Hematopoietic multipotent progenitor cell (in vitro differentiated cells): ENCODE data around the gene HDAC4. TPM values are rescaled to one million over a fixed set of nuclear protein-coding genes. Genes with fewer than 3 reads are reported as not detected.

ENCODE experiments used
- DNase-seq, 3 donors: peaks; one replicate each; pipeline ENCODE4 v3.0.0-alpha.2; 2011 to 2015; ENCODE audit warnings: low read depth in 2 of 3, low spot score in 2 of 3
- total RNA-seq: library from RNA; depleted of rRNA; stranded (reverse); fragments of >200 nt; gene quantifications from one replicate; pipeline ENCODE4 v1.2.3, GENCODE V29; 2012

Gene HDAC4
- total RNA-seq, 1 donor: 34.2 TPM

DNA sequence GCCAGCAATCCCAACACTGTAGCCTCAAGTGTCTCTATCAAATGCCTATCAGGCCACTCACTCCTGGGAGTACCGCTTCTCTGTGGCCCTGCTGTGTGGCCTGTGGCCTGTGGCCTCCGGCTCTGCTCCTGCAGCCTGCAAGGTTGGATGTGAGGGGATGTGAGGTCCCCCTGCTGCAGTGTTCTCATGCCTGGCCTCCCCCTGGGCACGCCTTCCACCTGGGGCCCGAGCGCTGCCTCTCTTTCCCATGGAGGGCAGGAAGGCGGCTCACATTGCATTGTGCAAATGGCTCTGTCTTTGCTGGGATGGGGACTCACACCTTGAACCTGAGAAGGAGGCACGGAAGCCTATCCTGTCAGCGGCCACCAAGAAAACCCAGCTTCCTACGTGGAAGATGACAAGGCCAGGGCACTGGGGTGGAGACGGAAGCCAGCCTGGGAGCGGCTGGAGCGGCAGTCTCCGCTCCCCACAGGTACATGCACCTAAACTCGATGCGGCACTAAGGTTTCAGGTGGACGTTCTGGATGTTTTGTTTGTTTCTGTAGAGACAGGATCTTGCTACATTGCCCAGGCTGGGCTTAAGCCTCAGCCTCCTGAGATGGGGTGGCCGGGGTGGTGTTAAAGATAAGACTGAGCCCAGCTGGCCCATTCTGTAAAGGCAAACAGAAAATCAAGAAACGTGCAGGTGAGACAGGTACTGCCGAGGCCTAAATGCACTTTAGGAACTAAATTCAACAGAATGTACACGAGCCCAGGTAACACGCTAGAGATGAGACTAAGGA lies 140.1 kb downstream of the HDAC4 start:
- no peak for DNase-seq

DNA sequence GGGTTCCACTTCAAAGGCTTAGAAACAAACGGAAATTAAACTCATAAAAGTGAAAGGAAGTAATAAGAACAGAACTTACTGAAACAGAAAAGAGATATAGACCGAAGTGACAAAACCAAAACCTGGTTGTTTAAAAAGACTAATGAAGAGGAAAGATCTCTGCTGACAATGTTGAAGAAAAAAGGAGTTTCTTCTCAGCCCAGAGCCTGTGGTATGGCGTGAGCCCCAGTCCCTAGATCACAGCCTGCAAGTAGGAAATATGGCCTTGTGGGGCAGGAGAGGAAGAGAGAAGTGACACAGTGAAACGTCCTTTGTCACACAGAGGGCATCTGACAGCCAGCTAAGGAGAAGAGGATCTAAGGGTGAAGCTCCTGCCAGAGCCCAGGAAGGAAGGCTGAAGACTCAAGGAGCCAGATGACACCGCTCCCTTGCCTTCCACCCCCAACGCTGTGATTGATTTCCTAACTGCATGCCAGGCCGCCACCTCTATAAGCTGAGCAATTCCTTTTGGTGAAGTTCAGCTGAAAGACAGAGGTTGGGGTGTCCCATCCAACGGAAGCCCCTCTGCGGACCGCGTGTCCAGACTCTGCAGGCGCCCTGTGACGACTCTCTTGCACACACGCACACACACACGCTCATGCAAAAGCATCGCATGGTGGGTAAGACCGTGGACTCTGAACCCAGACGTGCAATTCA lies 141.1 kb downstream of the HDAC4 start:
- no peak for DNase-seq

DNA sequence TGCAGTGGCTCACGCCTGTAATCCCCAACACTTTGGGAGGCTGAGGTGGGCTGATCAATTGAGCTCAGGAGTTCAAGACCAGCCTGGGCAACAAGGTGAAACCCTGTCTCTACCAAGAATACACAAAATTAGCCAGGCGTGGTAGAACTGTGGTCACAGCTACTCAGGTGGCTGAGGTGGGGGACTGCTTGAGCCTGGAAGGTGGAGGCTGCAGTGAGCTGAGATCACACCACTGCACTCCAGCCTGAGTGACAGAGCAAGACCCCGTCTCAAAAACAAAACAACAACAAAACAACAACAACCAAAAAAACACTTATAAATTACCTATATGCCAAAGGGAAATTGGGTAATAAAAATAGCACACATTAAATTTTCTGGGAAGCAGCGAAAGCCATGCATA lies 141.6 kb downstream of the HDAC4 start:
- no peak for DNase-seq

DNA sequence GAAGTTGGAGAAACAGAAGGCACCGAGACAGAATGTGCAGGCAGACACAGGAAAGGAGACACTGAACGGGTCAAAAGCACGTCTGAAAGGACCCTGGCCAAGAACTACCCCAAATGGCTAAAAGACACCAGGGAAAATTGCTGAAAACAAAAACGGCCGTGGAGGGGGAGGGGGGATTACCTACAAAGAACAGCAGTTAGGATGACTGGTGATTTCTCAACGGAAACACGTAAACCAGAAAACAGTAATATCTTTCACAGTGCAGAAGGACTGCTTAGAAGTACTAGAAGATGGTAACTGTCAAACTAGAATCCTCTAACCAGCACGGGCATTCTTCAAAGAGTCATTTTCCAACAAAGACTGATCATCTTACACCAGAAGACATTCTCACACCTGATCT lies 142.6 kb downstream of the HDAC4 start:
- DNase-seq: no peak

DNA sequence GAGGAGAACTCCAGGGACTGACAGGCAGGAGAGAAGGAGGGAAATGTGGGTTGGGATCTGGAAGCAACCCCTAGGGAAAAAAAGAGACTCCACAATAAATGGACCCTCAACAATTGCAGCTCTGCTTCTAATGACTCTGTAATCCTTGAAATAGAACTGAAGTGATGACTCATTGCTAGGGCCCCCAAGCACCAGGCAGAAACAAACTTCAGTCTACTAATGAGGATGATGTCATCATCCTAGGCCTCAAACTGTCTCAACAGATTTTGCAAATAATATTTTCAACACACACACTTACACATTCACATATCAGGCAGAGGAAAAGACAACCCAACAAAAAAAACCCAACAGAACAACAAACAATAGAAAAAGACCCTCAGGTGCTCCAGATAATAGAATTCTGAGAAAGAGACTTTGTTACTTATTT lies 143.3 kb downstream of the HDAC4 start:
- DNase-seq: no peak

DNA sequence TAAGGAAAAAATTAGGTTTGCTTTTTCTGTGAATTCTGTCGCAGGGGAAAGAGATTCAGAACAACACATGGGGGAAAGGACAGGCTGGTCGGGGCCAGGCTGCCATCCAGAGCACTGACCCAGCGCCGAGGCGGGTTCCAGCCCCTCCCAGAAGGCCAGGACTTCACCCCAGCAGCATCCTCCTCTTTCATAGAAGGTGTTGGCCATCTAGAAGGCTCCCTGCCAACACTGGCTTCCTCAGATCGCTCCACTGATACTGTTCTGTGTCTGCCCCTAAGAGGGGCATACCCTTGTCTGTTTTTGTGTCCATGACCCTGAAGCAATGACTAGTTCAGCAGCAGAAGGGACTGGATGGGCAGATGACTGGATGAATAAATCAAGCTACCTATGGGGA lies 144.5 kb downstream of the HDAC4 start:
- DNase-seq: no peak

DNA sequence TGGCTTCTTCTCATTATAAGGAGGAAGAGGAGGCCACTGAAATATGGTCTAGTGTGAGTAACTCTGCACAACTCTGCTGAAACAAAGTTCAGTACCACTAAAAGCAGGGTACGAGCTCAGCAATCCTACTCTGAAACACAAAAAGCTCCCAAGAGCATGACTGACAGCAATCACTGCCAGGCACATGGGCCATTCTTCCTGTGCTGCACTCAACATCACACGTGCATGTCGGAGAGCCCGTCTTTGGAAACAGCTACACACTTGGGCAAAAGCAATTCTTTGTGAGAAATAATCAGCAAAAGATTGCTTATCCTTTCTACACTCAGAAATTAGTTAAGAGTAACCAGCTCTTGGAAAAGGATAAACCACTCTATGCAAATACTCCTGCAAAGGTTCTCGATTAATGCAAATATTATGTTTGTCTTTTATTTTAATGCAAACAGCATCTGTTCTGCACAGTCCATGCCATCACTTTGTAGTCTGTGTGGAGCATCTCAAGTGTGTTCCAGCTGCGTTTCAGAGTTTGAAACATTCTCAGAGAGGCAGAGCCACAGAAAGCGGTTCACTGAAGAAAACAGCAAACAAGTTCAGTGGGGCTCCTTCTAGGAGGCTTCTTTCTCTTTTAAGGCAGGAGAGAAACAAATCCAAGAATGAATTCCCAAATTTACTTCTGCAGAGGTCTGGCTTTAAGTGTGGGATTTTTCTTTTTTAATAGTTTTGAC lies 145.0 kb downstream of the HDAC4 start:
- no peak for DNase-seq

DNA sequence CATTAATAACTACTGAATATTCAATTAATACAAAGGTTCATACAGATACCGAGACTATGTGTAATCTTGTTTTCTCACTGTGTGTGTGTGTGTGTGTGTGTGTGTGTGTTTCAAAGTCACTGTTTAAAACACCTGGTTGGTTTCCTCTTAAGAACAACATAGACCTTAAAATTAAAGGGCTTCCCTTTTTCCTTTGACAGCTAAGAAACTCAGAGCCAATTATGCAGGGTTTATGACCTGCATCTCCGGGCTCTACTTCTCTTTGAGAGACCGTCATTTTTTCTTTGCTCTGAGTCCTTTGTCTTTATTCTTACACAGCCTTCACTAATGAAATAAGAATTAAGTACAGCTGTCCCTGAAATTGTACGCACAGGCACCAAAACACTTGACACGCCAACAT lies 145.6 kb downstream of the HDAC4 start:
- no peak for DNase-seq

DNA sequence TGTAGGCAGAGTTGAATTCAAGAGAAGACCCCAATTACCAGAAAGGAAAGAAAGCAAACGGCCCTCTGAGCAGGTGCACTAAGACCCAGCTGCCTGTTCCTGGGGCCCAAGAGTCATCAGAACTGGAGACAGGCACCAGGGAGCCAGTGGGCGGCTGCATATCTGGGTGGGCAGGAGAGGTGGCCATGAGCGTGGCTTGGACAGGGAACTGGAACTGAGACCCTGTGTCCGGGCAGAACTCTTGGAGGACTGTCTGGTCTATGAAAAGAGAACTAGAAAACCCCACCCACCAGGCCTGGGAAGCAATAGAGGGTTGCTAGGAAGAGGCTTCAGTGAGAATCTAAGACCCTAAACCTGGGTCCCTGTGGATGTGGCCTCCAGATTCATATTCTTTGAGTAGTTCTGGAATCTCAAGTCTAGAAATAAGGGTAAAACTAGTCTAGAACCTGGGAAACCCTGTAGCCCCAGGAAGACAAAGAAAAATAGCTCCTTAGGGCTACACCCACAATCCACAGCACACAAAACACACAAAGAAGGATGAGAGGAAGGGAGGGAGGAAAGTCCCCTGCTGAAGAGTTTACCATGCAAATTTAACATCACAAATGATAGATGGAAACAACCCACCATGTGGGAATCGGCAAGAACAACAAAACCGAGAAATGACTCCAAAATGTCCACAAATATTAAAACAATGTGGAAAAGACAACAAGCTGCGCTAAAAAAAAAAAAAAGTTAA lies 147.0 kb downstream of the HDAC4 start:
- DNase-seq: no peak

DNA sequence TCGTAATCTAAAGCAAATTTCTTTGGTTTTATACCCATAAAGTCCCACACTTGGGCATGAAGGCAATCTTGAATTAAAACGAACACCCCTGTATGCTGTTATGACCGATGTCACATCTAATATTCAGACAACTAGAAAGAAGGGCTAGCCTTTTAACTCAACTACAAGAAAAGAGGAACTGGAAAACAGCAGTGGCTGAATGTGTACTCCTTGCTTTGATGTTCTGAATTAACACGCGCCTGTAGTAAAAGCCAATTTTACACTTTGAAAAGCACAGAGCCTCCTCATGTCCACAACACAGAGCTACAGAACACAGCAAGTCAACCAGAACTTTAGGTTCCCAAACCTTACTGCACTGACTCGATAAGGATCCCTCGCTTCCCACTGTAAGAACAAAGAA lies 147.6 kb downstream of the HDAC4 start:
- peak in 2 of 3 donors; percentile 39 to 79 for DNase-seq

DNA sequence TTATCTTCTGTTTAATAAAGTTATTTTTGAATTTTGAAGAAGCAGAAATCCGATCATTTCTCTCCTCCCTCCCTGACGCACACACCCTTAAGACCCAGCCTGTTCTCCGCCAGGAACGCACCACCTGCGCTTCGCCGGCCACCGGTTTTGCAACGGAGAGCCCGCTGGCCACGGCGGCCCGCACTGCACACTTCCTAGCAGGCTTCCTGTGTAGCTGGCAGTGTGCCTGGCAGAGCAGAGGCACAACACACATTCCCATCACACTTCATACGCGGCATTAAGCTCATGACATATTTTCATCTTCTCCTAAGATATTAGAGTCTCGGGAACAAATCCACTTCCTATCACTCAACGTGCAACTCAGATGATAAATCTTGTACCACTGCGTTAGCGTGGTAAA lies 148.0 kb downstream of the HDAC4 start:
- DNase-seq: peak in 2 of 3 donors; percentile 57 to 75

DNA sequence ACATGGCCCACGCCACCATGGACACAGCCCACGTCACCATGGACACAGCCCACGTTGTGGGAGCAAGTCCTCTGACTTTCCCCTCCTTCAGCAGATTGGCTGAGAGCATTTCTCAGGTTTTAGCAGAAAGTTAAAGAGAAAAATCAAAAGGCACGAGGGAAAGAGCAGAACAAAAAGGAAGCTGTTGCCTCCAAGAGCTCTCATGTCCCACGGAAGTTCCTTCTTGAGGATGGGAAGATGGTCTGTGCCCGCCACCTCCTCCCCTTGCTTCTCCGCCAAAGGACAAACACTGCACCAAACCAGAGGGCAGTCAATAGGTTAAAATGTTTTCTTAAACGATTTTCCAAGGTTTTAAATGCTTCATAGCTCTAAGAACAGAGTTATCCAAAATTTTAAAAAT lies 148.4 kb downstream of the HDAC4 start:
- no peak for DNase-seq

DNA sequence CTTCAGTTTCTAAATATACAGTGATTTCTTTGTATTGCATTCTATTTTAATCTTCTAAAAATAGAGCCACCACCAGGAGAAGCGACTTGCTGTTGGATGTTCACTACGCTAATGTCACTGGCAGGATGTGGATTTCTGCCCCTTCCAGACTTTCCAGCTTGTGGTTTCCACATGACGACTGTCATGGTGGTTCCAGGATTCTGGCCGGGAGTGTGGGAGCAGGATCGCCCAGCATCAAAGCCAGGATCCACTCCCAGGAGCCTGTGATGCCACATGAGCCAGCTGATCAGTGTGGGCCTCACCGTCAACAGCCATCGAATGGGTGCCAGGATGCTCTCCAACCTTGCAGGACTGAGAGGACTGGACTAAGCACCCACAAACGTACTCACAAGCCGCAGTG lies 148.8 kb downstream of the HDAC4 start:
- no peak for DNase-seq

DNA sequence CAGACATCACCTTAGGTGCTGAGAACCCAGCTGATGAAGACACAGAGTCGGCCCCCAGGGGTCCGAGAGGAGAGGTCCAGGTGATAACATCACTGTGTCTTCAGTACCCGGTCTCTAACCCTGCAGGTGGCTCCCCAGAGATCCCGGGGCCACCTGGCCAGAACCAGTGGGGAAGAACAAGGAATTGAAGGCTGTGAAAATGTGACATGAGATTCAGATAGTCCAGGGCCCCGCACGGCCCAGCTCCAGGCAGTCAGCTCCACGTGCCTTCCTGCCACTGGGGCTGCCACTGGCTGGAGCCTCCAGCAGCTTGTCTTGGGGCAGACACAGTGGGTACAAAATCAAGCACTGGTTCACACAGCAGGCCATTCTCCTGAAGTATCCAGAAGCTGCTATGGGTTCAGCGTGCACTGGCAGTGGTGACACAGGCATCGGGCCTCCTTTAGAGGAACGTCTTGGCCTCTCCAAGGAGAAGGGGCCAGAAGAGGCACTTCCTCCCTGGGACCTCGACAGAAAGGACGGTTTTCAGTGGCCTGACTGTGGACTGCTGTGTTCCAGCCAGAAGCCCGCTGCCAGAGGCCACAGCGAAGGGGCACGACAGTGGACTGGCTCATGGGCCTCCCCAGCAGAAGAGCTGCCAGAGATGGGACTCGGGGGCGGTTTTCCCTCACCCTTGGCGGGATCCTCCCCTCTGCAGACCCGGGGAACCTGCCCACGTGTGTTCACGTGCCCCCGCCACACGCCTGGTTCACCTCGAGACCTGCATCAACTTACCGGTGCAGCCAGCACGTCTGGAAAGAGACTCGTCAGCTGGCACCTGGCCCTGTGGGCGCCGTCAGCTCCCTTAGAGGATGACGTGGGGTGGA lies 150.4 kb downstream of the HDAC4 start:
- DNase-seq: no peak

DNA sequence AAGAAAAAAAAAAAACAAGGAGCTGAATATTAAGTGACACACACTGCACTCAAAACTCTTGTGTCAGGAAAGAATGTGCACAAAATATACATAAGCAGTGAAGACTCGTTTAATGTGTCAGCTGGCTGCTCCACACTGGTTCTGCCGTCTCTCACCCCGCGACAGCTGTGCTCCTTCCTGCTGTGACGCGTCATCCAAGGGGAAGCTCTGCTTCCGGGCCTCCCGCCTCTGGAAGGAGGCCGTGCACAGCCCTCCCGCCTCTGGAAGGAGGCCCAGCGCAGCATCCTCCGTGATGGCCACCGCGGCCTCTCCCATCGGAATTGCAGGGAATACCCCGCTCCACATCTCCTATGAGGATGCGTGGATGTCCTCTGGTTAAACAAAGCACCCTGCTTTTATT lies 151.0 kb downstream of the HDAC4 start:
- DNase-seq: no peak

DNA sequence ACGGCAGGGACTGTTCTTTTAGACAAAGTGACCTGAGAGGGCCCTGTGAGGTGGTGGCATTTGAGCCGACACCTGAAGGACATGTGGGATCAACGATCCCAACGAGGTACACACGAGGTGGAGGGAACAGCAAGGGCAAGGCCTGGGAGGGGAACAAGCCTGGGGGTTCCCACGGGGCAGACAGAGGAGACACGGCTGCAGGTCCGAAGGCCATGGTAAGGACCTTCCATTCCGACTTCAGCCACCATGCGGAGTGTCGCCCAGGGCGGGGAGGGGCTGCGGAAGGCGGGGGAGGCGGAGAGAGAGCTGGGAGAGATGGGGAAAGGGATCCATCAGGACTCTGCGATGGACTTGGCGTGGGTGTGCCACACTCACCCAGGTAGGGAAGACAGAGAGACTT lies 151.8 kb downstream of the HDAC4 start:
- no peak for DNase-seq

DNA sequence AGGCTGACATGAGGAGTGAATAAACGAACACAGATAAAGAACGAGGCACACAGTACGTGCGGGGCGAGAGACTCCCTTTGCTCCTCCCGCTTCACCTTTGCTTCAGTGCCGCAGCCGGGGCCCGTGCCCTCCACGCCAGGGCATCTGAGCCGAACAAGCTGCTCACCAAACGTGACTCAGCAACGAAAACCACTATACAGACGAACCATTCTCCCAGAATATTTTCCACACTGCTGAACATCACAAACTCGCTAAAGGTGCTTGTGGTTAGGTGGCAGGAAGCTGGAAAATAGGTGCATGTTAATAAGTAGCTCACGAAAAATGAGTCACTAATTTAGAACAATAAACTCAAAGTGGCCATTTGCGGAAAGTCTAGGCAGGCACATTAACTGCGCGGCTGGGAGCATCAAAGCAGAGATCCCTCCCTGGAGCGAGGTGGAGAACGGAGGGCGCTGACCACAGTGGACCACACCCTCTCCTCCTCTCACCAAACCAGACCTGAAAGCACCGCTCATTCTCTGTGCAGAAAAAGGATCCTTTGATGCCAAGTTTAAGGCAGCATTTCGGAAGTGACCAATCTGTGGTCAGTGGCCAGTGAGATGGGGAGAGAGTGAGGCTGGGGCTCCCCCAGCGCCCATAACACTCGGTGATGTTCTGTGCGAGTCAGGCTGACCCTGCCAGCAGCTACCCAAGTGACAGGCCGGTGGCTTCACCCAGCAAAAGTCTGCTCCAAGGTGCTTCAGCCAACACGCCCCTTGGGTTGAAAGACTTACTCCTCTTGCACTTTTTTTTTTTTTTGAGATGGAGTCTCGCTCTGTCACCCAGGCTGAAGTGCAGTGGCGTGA lies 153.2 kb downstream of the HDAC4 start:
- DNase-seq: no peak

DNA sequence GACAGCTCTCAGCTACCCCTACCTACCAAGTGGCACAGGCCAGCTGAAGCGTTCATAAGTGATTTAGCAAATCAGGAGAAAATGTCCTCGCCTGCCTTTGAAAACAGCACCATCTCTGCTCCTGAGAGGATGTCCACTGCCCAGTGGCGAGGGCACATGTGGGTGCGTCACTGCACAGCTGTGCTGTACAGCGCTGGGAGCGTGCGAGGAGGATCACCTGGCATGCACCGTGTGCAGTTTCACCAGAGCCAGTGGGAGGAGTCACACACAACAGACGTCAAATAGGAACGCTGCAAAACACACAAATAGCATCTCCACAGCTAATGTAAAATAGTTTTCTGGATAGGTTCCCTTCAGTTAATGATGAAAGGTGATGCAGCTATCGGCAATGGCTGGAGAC lies 154.1 kb downstream of the HDAC4 start:
- DNase-seq: no peak
